ENCODE measurements around the gene MLF1. TPM values are rescaled to one million over a fixed set of nuclear protein-coding genes. Genes with fewer than 3 reads are reported as not detected.
A peak's percentile ranks its signal among the peaks of the same experiment; 100 is the strongest.

Gene MLF1
- total and polyA plus RNA-seq, 2 experiments from 2014 or later = 5.8 to 11.2 TPM

DNA sequence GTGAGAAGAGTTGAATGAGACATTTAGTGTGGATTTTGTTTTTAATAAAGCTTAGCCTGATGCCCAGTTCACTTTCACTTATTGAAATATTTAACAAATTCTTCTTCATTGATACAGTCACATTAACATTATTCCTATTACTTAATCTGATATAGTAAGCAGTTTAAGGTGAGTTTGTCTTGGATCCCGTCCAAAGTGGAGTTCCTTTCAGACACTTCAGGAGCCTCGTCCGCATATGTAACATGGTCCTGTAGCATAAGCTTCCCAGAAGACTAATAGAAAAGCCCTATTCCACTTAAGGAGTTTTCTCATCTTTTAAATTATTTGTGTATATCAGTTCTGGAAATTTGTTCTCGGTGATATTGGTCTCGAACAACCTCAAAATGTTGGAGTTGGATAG lies 39.7 kb upstream of the MLF1 start:
- DNase-seq (ENCODE audit: low spot score) = no peak

DNA sequence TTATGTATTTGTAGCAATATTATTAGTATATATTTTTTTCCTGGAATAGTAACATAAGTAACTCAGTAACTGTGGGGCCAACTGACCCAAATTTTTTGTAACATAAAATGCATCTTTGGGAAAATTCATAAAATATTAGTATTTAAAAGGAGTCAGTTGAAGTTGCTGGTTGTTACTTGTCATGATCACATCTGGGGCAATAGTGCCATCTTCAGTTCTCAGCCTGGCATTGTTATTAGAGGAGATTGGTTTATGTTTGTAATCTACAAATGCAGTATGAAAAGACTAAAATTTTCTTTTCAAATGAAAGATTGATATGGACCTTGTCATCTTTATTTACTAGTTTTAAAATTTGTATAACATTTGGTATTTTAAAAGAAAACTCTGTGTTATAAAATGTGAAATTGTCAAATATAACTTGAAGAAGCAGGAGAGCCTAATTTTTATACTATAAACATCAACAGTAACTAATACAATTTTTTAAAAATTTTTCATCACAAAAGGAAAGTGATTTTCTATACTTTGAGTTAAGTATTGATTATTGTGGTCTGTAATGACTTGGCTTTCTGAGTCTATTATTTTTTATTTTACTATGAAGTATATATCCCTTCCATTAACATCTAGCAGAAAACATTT lies 38.8 kb upstream of the MLF1 start:
- no peak overlapping the region for H2AFZ ChIP-seq

More for the DNA sequence above, 39.7 kb upstream of the MLF1 start:
- H3K27me3 ChIP-seq = no peaks in the 10 kb centered on the region
- no peaks in the 10 kb centered on the region for H3K4me1 ChIP-seq (ENCODE audit: insufficient read depth)
- H2AFZ ChIP-seq = no peak overlapping the region
- no peak overlapping the region for H3K4me2 ChIP-seq
- no peaks in the 10 kb centered on the region for H3K9me2 ChIP-seq (replicated peaks; ENCODE audit: insufficient read depth)
- H3K9me3 ChIP-seq (ENCODE audit: low read depth) = no peaks in the 10 kb centered on the region
- no peaks in the 10 kb centered on the region for H3K79me2 ChIP-seq
- no peak overlapping the region for H3K27ac ChIP-seq
- H4K20me1 ChIP-seq (ENCODE audit: insufficient read depth, poor library complexity, severe bottlenecking) = no peaks in the 10 kb centered on the region
- H3K36me3 ChIP-seq (replicated peaks; ENCODE audit: insufficient read depth, low read depth) = no peaks in the 10 kb centered on the region
- 84% methylated on average over 5 of the region's 5 CpGs for WGBS (ENCODE audit: low lambda C conversion rate, missing lambda C conversion rate)
- H3K4me3 ChIP-seq = no peak overlapping the region
- TF ChIP-seq EZH2phosphoT487 (IDR thresholded peaks at IDR 0.05; ENCODE audit: low read depth, severe bottlenecking, unreplicated experiment) = no peak
- no peak for TF ChIP-seq EZH2 (IDR thresholded peaks at IDR 0.05; ENCODE audit: borderline replicate concordance)
- TF ChIP-seq, protein P1, sequence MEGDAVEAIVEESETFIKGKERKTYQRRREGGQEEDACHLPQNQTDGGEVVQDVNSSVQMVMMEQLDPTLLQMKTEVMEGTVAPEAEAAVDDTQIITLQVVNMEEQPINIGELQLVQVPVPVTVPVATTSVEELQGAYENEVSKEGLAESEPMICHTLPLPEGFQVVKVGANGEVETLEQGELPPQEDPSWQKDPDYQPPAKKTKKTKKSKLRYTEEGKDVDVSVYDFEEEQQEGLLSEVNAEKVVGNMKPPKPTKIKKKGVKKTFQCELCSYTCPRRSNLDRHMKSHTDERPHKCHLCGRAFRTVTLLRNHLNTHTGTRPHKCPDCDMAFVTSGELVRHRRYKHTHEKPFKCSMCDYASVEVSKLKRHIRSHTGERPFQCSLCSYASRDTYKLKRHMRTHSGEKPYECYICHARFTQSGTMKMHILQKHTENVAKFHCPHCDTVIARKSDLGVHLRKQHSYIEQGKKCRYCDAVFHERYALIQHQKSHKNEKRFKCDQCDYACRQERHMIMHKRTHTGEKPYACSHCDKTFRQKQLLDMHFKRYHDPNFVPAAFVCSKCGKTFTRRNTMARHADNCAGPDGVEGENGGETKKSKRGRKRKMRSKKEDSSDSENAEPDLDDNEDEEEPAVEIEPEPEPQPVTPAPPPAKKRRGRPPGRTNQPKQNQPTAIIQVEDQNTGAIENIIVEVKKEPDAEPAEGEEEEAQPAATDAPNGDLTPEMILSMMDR (IDR thresholded peaks at IDR 0.05; ENCODE audit: poor library complexity) = no peak

DNA sequence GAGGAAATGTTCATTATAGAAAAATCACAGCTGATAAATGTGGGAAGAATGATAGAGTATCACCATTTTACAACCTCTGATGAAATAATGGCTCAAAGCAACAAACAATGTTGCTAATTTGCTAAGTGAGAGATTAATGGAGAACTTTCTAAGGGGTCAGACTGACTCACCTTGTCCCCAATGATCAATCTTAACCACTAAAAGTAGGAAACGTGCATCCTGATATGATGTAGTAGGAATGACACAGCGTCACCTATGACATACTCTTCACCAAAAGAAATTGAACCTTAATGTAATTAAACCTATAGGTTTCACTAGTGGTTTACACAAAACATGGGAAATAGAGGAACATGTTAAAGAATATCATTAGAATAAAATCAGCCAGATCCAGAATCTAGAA lies 35.1 kb upstream of the MLF1 start:
- no peaks in the 10 kb centered on the region for H3K9me2 ChIP-seq (replicated peaks; ENCODE audit: insufficient read depth)
- H3K4me1 ChIP-seq (ENCODE audit: insufficient read depth) = no peaks in the 10 kb centered on the region
- DNase-seq (ENCODE audit: low spot score) = no peak
- no peak overlapping the region for H3K27ac ChIP-seq
- no peaks in the 10 kb centered on the region for H3K36me3 ChIP-seq (replicated peaks; ENCODE audit: insufficient read depth, low read depth)
- no peaks in the 10 kb centered on the region for H3K9me3 ChIP-seq (ENCODE audit: low read depth)
- no peak overlapping the region for H3K4me2 ChIP-seq
- H3K4me3 ChIP-seq = no peak overlapping the region
- H4K20me1 ChIP-seq (ENCODE audit: insufficient read depth, poor library complexity, severe bottlenecking) = no peaks in the 10 kb centered on the region
- H3K27me3 ChIP-seq = no peaks in the 10 kb centered on the region
- H3K79me2 ChIP-seq = no peaks in the 10 kb centered on the region
- H2AFZ ChIP-seq = no peak overlapping the region
- 86% methylated on average over 2 of the region's 2 CpGs for WGBS (ENCODE audit: low lambda C conversion rate, missing lambda C conversion rate)
- TF ChIP-seq EZH2phosphoT487 (IDR thresholded peaks at IDR 0.05; ENCODE audit: low read depth, severe bottlenecking, unreplicated experiment) (no peak), EZH2 (IDR thresholded peaks at IDR 0.05; ENCODE audit: borderline replicate concordance) (no peak)
- TF ChIP-seq, protein P1 (IDR thresholded peaks at IDR 0.05; ENCODE audit: poor library complexity) = no peak

More for the DNA sequence above, 38.8 kb upstream of the MLF1 start:
- no peaks in the 10 kb centered on the region for H3K9me3 ChIP-seq (ENCODE audit: low read depth)
- no peak overlapping the region for H3K27ac ChIP-seq
- no peak overlapping the region for H3K4me2 ChIP-seq
- no peaks in the 10 kb centered on the region for H3K27me3 ChIP-seq
- TF ChIP-seq, protein P1 (IDR thresholded peaks at IDR 0.05; ENCODE audit: poor library complexity) = peak; percentile 55
- no peak for TF ChIP-seq EZH2phosphoT487 (IDR thresholded peaks at IDR 0.05; ENCODE audit: low read depth, severe bottlenecking, unreplicated experiment)
- TF ChIP-seq EZH2 (IDR thresholded peaks at IDR 0.05; ENCODE audit: borderline replicate concordance) = no peak
- no peaks in the 10 kb centered on the region for H3K79me2 ChIP-seq
- no peaks in the 10 kb centered on the region for H3K36me3 ChIP-seq (replicated peaks; ENCODE audit: insufficient read depth, low read depth)
- H3K4me3 ChIP-seq = no peak overlapping the region
- no peaks in the 10 kb centered on the region for H3K4me1 ChIP-seq (ENCODE audit: insufficient read depth)
- DNase-seq (ENCODE audit: low spot score) = peak; percentile 33
- no peaks in the 10 kb centered on the region for H4K20me1 ChIP-seq (ENCODE audit: insufficient read depth, poor library complexity, severe bottlenecking)
- no peaks in the 10 kb centered on the region for H3K9me2 ChIP-seq (replicated peaks; ENCODE audit: insufficient read depth)
